Measurements from ENCODE around the gene GRAMD2B.

Gene GRAMD2B

GRCh38 chr5:126477294-126478117, 54.3 kb downstream of the GRAMD2B start:
- in situ Hi-C loops (cut with MboI; ENCODE audit: low sequenced_read_pairs) = no loop called here

DNA sequence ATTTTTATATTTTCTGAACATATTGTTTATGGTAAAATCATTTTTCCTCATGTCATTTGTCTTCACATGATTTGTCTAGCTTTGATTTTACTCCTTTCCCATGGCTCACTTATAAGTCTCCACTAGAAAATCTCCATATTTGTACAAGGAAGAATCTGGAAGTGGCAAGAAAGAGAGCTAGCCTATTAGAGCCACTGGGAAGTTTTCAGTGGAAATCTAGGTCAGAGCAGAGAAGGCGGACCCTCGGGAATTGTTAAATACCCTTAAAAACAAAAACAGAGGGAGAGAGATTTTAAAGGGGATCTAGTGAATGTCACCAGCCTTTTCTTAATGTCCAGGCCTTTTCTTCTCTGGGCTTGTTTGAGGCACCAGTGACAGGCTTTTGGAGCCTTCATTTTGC, 56.6 kb downstream of the GRAMD2B start:
- in situ Hi-C loops (cut with MboI; ENCODE audit: low sequenced_read_pairs) = no loop called here

GRCh38 chr5:126480824-126481223, 57.6 kb downstream of the GRAMD2B start:
- in situ Hi-C loops (cut with MboI; ENCODE audit: low sequenced_read_pairs) = no loop called here

- in situ Hi-C loops (cut with MboI; ENCODE audit: low sequenced_read_pairs) = no loop called here
Measured at GRCh38 chr5:126481243-126481642, 58.0 kb downstream of the GRAMD2B start.

DNA sequence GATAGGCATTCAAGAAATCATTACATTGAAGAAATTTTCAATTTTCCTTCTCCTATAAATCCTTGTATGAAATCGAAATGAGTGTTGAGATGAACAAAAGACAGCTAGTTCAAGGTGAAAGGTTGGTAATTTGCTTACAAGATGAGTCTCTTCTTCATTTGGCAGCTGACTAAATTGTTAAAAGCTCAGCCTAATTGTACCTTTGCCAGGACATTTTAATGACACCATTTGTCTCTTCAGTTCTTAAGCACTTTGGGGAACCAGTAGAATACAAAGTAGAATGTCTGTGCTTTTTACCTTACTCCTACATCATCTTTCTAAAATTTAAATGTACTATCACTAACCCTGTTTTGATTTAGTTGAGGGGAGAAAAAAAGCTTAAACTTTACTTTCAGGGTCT, 59.4 kb downstream of the GRAMD2B start:
- in situ Hi-C loops (cut with MboI; ENCODE audit: low sequenced_read_pairs) = no loop called here

DNA sequence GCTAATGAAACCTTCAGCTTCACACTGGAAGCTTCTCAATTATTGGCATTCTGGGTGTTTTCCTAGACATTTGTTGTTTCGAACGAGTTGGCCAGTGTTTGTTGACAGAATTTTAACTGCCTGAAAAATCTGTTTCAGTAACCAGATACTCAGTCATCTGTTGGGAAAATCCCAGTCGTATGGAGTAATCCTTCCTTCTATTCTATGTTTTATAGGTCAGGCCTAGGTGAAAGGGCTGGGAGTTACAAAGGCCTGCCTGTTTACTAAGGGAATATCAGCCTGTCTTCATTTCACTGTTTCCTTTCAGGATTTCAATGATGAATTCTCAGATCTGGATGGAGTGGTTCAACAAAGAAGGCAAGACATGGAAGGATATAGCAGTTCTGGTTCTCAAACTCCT, 59.9 kb downstream of the GRAMD2B start:
- in situ Hi-C loops (cut with MboI; ENCODE audit: low sequenced_read_pairs) = no loop called here

DNA sequence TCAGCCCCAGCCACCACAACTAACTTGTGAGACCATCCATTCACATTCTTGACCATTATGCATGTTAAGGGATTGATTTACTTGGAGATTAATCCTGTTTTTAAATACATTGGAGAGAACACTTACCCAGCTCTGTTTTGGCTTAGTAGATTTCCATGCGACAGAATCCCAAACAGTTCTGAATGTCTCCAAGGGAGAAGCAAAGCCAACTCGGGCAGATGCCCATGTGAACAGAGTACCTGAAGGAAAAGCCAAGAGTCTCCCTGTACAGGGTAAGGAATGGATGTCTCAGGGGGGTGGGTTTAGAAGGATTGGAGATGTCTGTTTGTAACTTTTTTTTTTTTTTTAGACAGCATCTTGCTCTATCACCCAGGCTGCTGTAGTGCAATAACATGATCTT, 61.0 kb downstream of the GRAMD2B start:
- in situ Hi-C loops (cut with MboI; ENCODE audit: low sequenced_read_pairs) = no loop called here

DNA sequence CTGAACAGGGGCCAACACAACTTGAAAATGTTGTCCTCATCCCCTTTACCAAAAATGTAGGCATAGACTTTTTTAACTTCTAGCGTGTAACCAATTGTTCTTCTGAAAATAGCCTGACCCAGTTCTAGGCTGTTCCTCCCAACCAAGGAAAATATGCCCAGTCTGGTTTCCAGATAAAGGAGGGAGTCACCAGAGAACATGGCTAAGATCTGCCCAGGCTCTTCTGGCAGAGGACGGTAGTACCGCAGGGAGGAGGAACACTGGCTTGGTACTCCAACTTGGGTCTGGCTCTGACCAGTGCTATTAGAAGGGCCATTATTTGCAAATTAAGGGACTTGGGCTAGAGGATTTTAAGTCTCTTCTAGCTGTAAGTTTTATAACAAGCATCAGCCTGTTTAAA, 63.1 kb downstream of the GRAMD2B start:
- in situ Hi-C loops (cut with MboI; ENCODE audit: low sequenced_read_pairs) = no loop called here

DNA sequence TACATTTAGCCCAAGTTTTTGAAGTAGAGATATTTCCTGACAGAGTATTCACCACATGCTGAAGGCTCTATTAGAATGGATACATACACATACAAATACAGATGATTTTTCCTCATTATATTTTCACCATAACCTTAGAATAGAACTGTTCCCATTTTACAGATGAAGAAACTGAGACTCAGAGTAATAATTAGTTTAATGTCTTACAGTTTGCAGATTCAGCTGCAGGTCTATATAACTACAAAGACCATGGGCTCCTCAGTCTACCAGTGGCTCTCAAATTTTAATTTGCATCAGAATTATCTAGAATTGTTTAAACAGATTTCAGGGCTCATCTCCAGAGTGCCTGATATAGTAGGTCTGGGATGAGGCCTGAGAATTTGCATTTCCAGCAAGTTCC, 64.4 kb downstream of the GRAMD2B start:
- in situ Hi-C loops (cut with MboI; ENCODE audit: low sequenced_read_pairs) = no loop called here

DNA sequence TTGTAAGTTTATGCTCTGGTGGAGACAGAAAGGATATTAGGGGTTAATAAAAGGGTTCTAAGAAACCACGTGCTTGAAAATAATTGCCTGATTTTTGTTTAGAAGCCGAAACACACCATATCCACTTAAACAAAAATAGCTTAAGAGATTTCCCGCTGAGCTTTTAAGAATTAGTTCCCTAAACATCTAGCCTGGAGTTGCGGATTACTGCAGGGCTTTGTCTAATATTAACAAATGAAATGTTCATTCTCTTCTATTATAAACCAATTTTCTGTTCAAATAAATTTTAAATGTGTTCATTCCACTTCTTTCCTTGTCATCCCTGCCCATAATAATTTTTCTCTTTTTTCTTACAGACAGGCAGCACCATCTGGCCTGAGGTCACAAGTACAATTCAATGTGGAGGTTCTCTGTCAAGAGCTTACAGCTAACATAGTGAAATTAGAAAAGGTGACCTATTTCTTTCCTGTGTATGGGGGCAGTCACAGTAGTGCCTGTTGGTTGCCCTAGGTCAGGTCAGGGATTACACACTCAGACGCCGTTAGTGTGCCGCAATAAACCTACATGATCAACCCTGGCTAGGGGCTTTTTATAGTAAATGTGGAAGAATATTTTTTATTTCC, 65.3 kb downstream of the GRAMD2B start:
- in situ Hi-C loops (cut with MboI; ENCODE audit: low sequenced_read_pairs) = no loop called here

DNA sequence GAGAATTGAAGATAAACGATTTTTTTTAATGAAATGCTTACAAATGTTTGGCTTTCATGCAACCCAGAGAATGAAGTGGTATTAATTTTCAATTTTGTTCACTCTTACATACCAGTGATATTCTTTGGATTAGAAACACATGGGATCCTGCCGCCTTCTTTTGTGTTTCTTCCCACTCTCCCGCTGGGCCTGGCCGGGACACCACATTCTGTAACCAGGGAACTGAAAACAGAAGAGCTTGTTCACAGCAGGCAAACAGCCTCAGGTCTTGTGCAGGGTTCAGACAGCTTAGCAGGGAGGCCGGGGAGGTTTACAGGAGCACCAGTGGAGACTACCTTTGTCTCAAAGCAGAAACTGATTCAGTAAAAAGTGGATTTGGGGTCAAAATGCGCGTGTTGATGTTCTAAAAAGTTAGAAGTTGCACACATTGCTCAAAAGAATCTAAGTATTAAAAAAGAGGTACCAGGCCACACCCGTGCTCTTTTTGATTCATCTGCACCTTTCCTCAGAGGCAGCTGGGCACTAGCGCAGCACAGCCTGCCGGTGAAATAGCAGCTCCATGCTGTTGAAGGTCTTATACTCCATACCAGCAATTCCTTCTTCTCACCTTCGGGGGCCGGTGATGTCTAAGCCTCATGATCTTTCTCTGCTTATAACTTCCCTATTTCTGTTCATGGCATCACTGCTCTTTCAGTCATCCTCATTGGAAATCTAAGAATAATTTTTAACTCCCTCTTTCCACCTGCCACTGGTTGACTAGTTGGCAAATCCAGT, 67.1 kb downstream of the GRAMD2B start:
- in situ Hi-C loops (cut with MboI; ENCODE audit: low sequenced_read_pairs) = no loop called here

DNA sequence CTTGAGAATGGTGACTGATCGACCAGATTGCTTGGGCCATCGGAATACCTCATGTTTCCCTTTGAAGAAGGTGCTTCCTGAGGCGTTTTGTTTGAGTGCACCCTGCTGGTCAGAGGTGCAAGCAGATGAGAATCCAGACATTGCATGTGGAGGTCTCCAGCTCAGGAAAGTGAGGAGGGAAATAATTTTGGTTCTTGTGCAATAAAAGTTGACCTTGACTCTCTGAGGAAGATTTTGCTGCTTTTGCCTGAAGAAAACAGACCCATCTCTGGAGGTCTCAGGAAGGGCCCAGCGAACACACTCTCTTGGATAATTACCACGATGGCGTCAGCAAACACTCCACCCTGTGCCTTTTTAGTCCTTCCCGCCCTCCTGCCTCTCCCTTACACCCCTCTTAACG, 69.7 kb downstream of the GRAMD2B start:
- in situ Hi-C loops (cut with MboI; ENCODE audit: low sequenced_read_pairs) = no loop called here

DNA sequence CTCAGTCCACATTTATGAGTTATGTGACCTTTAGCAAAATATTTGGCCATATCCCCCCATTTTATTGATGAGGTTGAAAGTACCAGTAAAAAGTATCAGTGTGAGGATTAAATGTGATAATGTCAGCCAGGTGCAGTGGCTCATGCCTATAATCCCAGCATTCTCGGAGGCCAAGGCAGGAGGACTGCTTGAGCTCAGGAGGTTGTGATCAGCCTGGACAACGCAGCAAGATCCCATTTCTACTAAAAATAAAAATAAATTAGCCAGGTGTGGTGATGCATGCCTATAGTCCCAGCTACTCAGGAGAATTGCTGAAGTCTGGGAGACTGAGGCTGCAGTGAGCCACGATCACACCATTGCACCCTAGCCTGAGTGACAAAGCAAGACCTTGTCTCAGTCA, 71.2 kb downstream of the GRAMD2B start:
- in situ Hi-C loops (cut with MboI; ENCODE audit: low sequenced_read_pairs) = no loop called here

DNA sequence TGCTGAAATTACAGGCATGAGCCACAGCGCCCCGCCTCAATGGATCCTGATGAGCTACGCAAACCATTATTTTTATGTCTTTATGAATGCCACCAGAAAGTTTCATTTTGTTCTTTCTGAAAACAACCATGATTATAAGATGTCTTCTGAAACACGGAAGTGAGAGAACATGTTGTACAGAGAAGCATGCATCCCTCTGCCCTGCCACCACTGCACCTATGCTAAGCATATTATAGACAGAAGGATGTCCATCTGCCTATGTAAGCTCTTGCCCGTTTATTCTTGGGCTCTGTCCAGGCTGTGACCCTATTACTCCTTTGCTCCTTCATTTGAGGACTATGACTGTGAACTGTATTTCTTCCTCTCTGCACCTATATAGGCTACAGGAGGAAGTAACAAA, 74.3 kb downstream of the GRAMD2B start:
- in situ Hi-C loops (cut with MboI; ENCODE audit: low sequenced_read_pairs) = no loop called here

- in situ Hi-C loops (cut with MboI; ENCODE audit: low sequenced_read_pairs) = no loop called here
Measured at GRCh38 chr5:126499278-126499677, 76.1 kb downstream of the GRAMD2B start.

DNA sequence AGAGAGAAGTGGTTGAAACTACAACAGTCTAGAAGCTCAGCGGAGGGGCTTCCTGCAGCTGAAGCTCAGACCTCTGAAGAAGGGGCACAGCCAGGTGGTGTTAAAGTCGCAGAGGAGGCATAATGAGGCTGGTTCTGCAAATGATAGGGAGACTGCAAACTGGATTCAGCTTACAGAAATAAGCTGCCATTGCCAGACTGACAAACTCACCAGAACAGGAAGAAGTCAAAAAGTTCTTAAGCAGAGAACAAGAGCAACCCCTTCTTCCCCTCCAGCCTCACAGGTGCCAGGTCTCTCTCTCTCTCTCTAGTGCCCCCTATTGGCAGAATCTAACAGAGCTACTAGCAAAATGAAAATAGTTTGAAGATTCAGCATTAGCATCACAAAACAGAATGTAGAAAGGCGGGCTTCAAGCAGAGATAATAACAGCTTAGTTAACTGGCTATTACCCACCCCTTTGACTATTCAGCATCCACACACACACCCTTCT, 76.7 kb downstream of the GRAMD2B start:
- in situ Hi-C loops (cut with MboI; ENCODE audit: low sequenced_read_pairs) = no loop called here

- in situ Hi-C loops (cut with MboI; ENCODE audit: low sequenced_read_pairs) = no loop called here
Measured at GRCh38 chr5:126501448-126501847, 78.2 kb downstream of the GRAMD2B start.

GRCh38 chr5:126503602-126504104, 80.4 kb downstream of the GRAMD2B start:
- in situ Hi-C loops (cut with MboI; ENCODE audit: low sequenced_read_pairs) = no loop called here

GRCh38 chr5:126506079-126506478, 82.9 kb downstream of the GRAMD2B start:
- in situ Hi-C loops (cut with MboI; ENCODE audit: low sequenced_read_pairs) = no loop called here

GRCh38 chr5:126508251-126508961, 85.2 kb downstream of the GRAMD2B start:
- in situ Hi-C loops (cut with MboI; ENCODE audit: low sequenced_read_pairs) = no loop called here

GRCh38 chr5:126508962-126509279, 85.7 kb downstream of the GRAMD2B start:
- in situ Hi-C loops (cut with MboI; ENCODE audit: low sequenced_read_pairs) = no loop called here
